SK-N-SH (cell line): ENCODE results near the gene OTC. TPM values are rescaled to one million over a fixed set of nuclear protein-coding genes. Genes with fewer than 3 reads are reported as not detected.
A peak's percentile ranks its signal among the peaks of the same experiment; 100 is the strongest.

Experiments used
- CTCF ChIA-PET: fragments of 300-600, 350-600 bp; formaldehyde crosslinking; extraction: SDS; loops from one replicate; lab custom pipeline; 2021; lab: Yijun Ruan, JAX
- POLR2A ChIA-PET: fragments of 350-600 bp; sonication (Branson Sonifier 250); formaldehyde crosslinking; extraction: SDS; loops from one replicate; lab custom pipeline; 2020; ENCODE audit warnings: antibody characterized with exemption, inconsistent platforms; lab: Yijun Ruan, JAX
- DNase-seq: peaks from one replicate; pipeline ENCODE4 v3.0.0; 2012
- H2AFZ ChIP-seq: fragments of 200-600 bp; sonication (generic); 2 replicates; pipeline ENCODE4 v1.8.1; 2016; ENCODE audit warnings: antibody characterized with exemption, mild to moderate bottlenecking, low read depth
- H3F3A ChIP-seq: fragments of 200-600 bp; sonication (generic); replicated peaks from 2 replicates; pipeline ENCODE3; 2016; ENCODE audit warnings: antibody characterized with exemption, mild to moderate bottlenecking; ENCODE audit not compliant: insufficient read depth
- H3K27ac ChIP-seq, 2 experiments: fragments of 200-500 bp in 1 of 2; fragments of 200-600 bp in 1 of 2; sonication (Bioruptor generic) in 1 of 2; sonication (generic), shearing (Covaris generic) in 1 of 2; 2 replicates each; pipeline versions ENCODE4 v1.5.1 to v1.6.1; 2014 to 2016; ENCODE audit warnings: low read depth in 2 of 2, inconsistent platforms in 1 of 2, low read length in 1 of 2, mild to moderate bottlenecking in 1 of 2, mixed read lengths in 1 of 2
- H3K27me3 ChIP-seq: fragments of 200-600 bp; sonication (generic), shearing (Covaris generic); 2 replicates; pipeline ENCODE4 v1.6.1; 2016; ENCODE audit warnings: mixed run types; ENCODE audit not compliant: insufficient read depth
- H3K36me3 ChIP-seq, 2 experiments: fragments of 200-500 bp in 1 of 2; fragments of 200-600 bp in 1 of 2; sonication (Bioruptor generic) in 1 of 2; sonication (generic) in 1 of 2; replicated peaks in 1 of 2; 2 replicates each; pipeline versions ENCODE3 to v1.5.1; 2014 to 2016; ENCODE audit warnings: low read length in 1 of 2, mild to moderate bottlenecking in 1 of 2; ENCODE audit not compliant: insufficient read depth in 2 of 2, control insufficient read depth in 1 of 2
- H3K4me1 ChIP-seq, 2 experiments: fragments of 200-500 bp in 1 of 2; fragments of 200-600 bp in 1 of 2; sonication (Bioruptor generic) in 1 of 2; sonication (generic), shearing (Covaris generic) in 1 of 2; 2 replicates each; pipeline versions ENCODE4 v1.5.1 to v1.6.1; 2014 to 2016; ENCODE audit warnings: low read depth in 1 of 2, low read length in 1 of 2, mixed run types in 1 of 2; ENCODE audit not compliant: insufficient read depth in 2 of 2, control insufficient read depth in 1 of 2
- H3K4me2 ChIP-seq: fragments of 200-600 bp; sonication (generic), shearing (Covaris generic); 2 replicates; pipeline ENCODE4 v1.6.1; 2017; ENCODE audit warnings: mixed run types
- H3K4me3 ChIP-seq, 2 experiments: fragments of 200-500 bp in 1 of 2; fragments of 200-600 bp in 1 of 2; sonication (Bioruptor generic) in 1 of 2; sonication (generic), shearing (Covaris generic) in 1 of 2; 2 replicates each; pipeline versions ENCODE4 v1.5.1 to v1.8.1; 2014 to 2016; ENCODE audit warnings: low read depth in 2 of 2, inconsistent platforms in 1 of 2, low read length in 1 of 2, mild to moderate bottlenecking in 1 of 2, mixed read lengths in 1 of 2, moderate library complexity in 1 of 2
- H3K79me2 ChIP-seq: fragments of 200-600 bp; sonication (generic); 2 replicates; pipeline ENCODE4 v1.8.1; 2017; ENCODE audit warnings: mild to moderate bottlenecking; ENCODE audit not compliant: insufficient read depth
- H3K9ac ChIP-seq: fragments of 200-600 bp; sonication (generic); 2 replicates; pipeline ENCODE4 v1.6.1; 2017; ENCODE audit warnings: mixed run types
- H3K9me2 ChIP-seq: fragments of 200-600 bp; sonication (generic); 2 replicates; pipeline ENCODE4 v1.6.1; 2017; ENCODE audit warnings: mixed run types
- H3K9me3 ChIP-seq: fragments of 200-600 bp; sonication (generic); 2 replicates; pipeline ENCODE4 v1.6.1; 2017; ENCODE audit warnings: mixed run types, mild to moderate bottlenecking, moderate library complexity
- H4K20me1 ChIP-seq: fragments of 200-600 bp; sonication (generic); 2 replicates; pipeline ENCODE4 v1.6.1; 2017; ENCODE audit warnings: mild to moderate bottlenecking, mixed run types; ENCODE audit not compliant: insufficient read depth
- CHD2 ChIP-seq: fragments of 150-350 bp; IDR thresholded peaks from 2 replicates; pipeline ENCODE4 v1.6.1; 2018; ENCODE audit warnings: low read length; ENCODE audit not compliant: partially characterized antibody
- ELF1 ChIP-seq: IDR thresholded peaks from 2 replicates; pipeline ENCODE4 v1.4.0; 2012
- EP300 ChIP-seq, 2 experiments: IDR thresholded peaks; 2 replicates each; pipeline versions ENCODE4 v1.4.0 to v1.6.1; 2012; ENCODE audit warnings: borderline replicate concordance in 1 of 2, low read depth in 1 of 2, low read length in 1 of 2
- EZH2phosphoT487 ChIP-seq: fragments of 200-600 bp; sonication (generic); IDR thresholded peaks from 2 replicates; pipeline ENCODE4 v1.6.1; 2017; ENCODE audit warnings: low read depth, mixed run types, mild to moderate bottlenecking, antibody characterized with exemption, moderate library complexity, borderline replicate concordance
- FOSL2 ChIP-seq: IDR thresholded peaks from 2 replicates; pipeline ENCODE4 v1.4.0; 2012; ENCODE audit warnings: low read depth, mild to moderate bottlenecking, moderate library complexity, borderline replicate concordance
- FOXJ3 ChIP-seq: sonication (generic); formaldehyde crosslinking; IDR thresholded peaks from 2 replicates; pipeline ENCODE4 v1.5.1; 2020; ENCODE audit warnings: mild to moderate bottlenecking, missing genetic modification reagents
- NRF1 ChIP-seq: IDR thresholded peaks from 2 replicates; pipeline ENCODE4 v1.6.1; 2012; ENCODE audit warnings: low read depth, mild to moderate bottlenecking, low read length
- PBX3 ChIP-seq: IDR thresholded peaks from 2 replicates; pipeline ENCODE4; 2012
- POLR2AphosphoS5 ChIP-seq: IDR thresholded peaks from 2 replicates; pipeline ENCODE4 v1.6.1; 2012; ENCODE audit warnings: low read depth, low read length
- RCOR1 ChIP-seq: fragments of 150-350 bp; IDR thresholded peaks from 2 replicates; pipeline ENCODE4 v1.6.1; 2017; ENCODE audit warnings: antibody characterized with exemption, low read length
- RXRA ChIP-seq: IDR thresholded peaks from 2 replicates; pipeline ENCODE4 v1.4.0; 2012; ENCODE audit warnings: low read depth, mild to moderate bottlenecking, borderline replicate concordance
- TAF1 ChIP-seq: IDR thresholded peaks from 2 replicates; pipeline ENCODE4 v1.6.1; 2012; ENCODE audit warnings: low read depth, mild to moderate bottlenecking, low read length, moderate library complexity, borderline replicate concordance
- TEAD4 ChIP-seq: IDR thresholded peaks from 2 replicates; pipeline ENCODE4 v1.4.0; 2012; ENCODE audit warnings: mild to moderate bottlenecking, borderline replicate concordance; ENCODE audit not compliant: insufficient read depth
- ZBTB33 ChIP-seq: IDR thresholded peaks from 2 replicates; pipeline ENCODE4 v1.4.0; 2012; ENCODE audit warnings: low read depth, borderline replicate concordance
- WGBS: methylation state at CpG from one replicate; pipeline ENCODE4 v1.1.6; 2017; ENCODE audit warnings: low lambda C conversion rate; 5-methylcytosine and 5-hydroxymethylcytosine counted together
- polyA plus RNA-seq, 3 experiments: library from polyadenylated mRNA; depleted of rRNA; stranded (reverse); fragments of >200 nt; gene quantifications; 2 replicates each; pipeline ENCODE4 v1.2.3, GENCODE V29; 2012
- TF ChIP-seq, protein P1 (sequence below): fragments of 150-350 bp; IDR thresholded peaks from 2 replicates; pipeline ENCODE4 v1.6.1; 2016; ENCODE audit warnings: mild to moderate bottlenecking, low read depth, low read length
- TF ChIP-seq, protein P2 (sequence below): IDR thresholded peaks from 2 replicates; pipeline ENCODE4 v1.4.0; 2012; ENCODE audit warnings: low read depth
- TF ChIP-seq, protein P3 (sequence below): IDR thresholded peaks from 2 replicates; pipeline ENCODE4 v1.4.0; 2012; ENCODE audit warnings: low read depth, borderline replicate concordance

Gene OTC
- polyA plus RNA-seq, 1 of the 3 experiments (the other 2 are of a cell fraction) = not detected

GRCh38 chrX:38327007-38327774 is 25.2 kb upstream of the OTC start, which contains the start of gene RPGR (continued):
- TF ChIP-seq ZBTB33 (no peak), FOSL2 (no peak), ELF1 (peak; percentile 79; the same call in 1 of the 2 replicates), CHD2 (peak; percentile 36), TEAD4 (no peak), EP300 (IDR thresholded peaks at IDR 0.05; ENCODE audit: borderline replicate concordance in 1 of 2, low read depth in 1 of 2, low read length in 1 of 2) (no peak), NRF1 (0 out of 2 replicates have a peak, but pooled peaks have one; percentile 25), RXRA (no peak)
- TF ChIP-seq, protein P1, sequence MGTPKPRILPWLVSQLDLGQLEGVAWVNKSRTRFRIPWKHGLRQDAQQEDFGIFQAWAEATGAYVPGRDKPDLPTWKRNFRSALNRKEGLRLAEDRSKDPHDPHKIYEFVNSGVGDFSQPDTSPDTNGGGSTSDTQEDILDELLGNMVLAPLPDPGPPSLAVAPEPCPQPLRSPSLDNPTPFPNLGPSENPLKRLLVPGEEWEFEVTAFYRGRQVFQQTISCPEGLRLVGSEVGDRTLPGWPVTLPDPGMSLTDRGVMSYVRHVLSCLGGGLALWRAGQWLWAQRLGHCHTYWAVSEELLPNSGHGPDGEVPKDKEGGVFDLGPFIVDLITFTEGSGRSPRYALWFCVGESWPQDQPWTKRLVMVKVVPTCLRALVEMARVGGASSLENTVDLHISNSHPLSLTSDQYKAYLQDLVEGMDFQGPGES = no peak

- TF ChIP-seq TAF1 (no peak), RCOR1 (no peak), ZBTB33 (no peak), TEAD4 (no peak), EZH2phosphoT487 (no peak), NRF1 (no peak), PBX3 (no peak), FOXJ3 (no peak), POLR2AphosphoS5 (no peak), EP300 (IDR thresholded peaks at IDR 0.05; ENCODE audit: borderline replicate concordance in 1 of 2, low read depth in 1 of 2, low read length in 1 of 2) (no peak)
- TF ChIP-seq, protein P2, sequence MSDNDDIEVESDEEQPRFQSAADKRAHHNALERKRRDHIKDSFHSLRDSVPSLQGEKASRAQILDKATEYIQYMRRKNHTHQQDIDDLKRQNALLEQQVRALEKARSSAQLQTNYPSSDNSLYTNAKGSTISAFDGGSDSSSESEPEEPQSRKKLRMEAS = no peak
- TF ChIP-seq, protein P3, sequence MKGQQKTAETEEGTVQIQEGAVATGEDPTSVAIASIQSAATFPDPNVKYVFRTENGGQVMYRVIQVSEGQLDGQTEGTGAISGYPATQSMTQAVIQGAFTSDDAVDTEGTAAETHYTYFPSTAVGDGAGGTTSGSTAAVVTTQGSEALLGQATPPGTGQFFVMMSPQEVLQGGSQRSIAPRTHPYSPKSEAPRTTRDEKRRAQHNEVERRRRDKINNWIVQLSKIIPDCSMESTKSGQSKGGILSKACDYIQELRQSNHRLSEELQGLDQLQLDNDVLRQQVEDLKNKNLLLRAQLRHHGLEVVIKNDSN = no peak
- Histone ChIP-seq H3K4me1 (peaks cover 0 to 3% of the 10 kb centered on the region in 2 experiments; a peak in 1 of 4 replicates), H3K4me2 (peak overlapping the region; percentile 79; the same call in 1 of the 2 replicates), H3K27ac (no peak overlapping the region), H3F3A (no peaks in the 10 kb centered on the region), H3K79me2 (peaks cover 24% of the 10 kb centered on the region), H3K9ac (no peak overlapping the region), H2AFZ (peak overlapping the region; percentile 81; the same call in 1 of the 2 replicates), H3K9me2 (no peaks in the 10 kb centered on the region), H3K9me3 (no peaks in the 10 kb centered on the region), H4K20me1 (no peaks in the 10 kb centered on the region), H3K27me3 (no peaks in the 10 kb centered on the region; the same call in 1 of the 2 replicates), H3K4me3 (peak overlapping the region; percentile 69 to 73; a peak in 2 of 4 replicates), H3K36me3 (no peaks in the 10 kb centered on the region)
- ChIA-PET POLR2A (no interaction called here), CTCF (interaction anchor here (0.5 to 2.6 kb wide), 15 partner anchors 7 to 391 kb away, joined by 3 to 13 read pairs (median 4); partner anchors contain the start of gene OTC)
- WGBS = 0% methylated on average over 4 of the region's 4 CpGs
- DNase-seq = no peak
Measured at GRCh38 chrX:38327775-38328081, 24.7 kb upstream of the OTC start.
